GM21360 (cell line): Measurements from ENCODE around the gene MTX1.

Source experiments
- ATAC-seq: cut with Tn5 transposase; IDR thresholded peaks from one replicate; pipeline ENCODE4 v1.9.1; 2021; ENCODE audit warnings: mild to moderate bottlenecking, moderate library complexity; ENCODE audit not compliant: unreplicated experiment

The MTX1 gene

GRCh38 chr1:155174324-155175280, 33.9 kb upstream of the MTX1 start:
- ATAC-seq, result no peak

- ATAC-seq, result no peak
These were observed 33.1 kb upstream of the MTX1 start for GRCh38 chr1:155175281-155175926.

GRCh38 chr1:155175927-155176371, 32.5 kb upstream of the MTX1 start:
- no peak for ATAC-seq

GRCh38 chr1:155176544-155177071, 31.9 kb upstream of the MTX1 start:
- ATAC-seq, result no peak

- ATAC-seq, result no peak
These were observed 31.1 kb upstream of the MTX1 start for GRCh38 chr1:155177192-155177917.

GRCh38 chr1:155177918-155178281, 30.6 kb upstream of the MTX1 start:
- no peak for ATAC-seq

GRCh38 chr1:155178441-155179111, 29.9 kb upstream of the MTX1 start:
- no peak for ATAC-seq

GRCh38 chr1:155179112-155180031, 29.1 kb upstream of the MTX1 start:
- ATAC-seq, result no peak

GRCh38 chr1:155181371-155182051, 27.0 kb upstream of the MTX1 start:
- no peak for ATAC-seq

- ATAC-seq, result no peak
These were observed 26.4 kb upstream of the MTX1 start for GRCh38 chr1:155182052-155182550.

GRCh38 chr1:155183775-155184221, 24.7 kb upstream of the MTX1 start:
- ATAC-seq, result no peak

GRCh38 chr1:155184351-155184811, 24.1 kb upstream of the MTX1 start:
- no peak for ATAC-seq

- peak; percentile 68 for ATAC-seq
These were observed 23.4 kb upstream of the MTX1 start for GRCh38 chr1:155184835-155185782.

GRCh38 chr1:155185783-155186066, 22.8 kb upstream of the MTX1 start:
- ATAC-seq, result peak; percentile 12

- no peak for ATAC-seq
These were observed 22.3 kb upstream of the MTX1 start for GRCh38 chr1:155186067-155186793.

- no peak for ATAC-seq
These were observed 21.6 kb upstream of the MTX1 start for GRCh38 chr1:155186794-155187455.
